Ascending aorta (tissue), 2 donors: ENCODE measurements around the gene TWIST2. TPM values are rescaled to one million over a fixed set of nuclear protein-coding genes. Genes with fewer than 3 reads are reported as not detected.
A peak's percentile ranks its signal among the peaks of the same experiment; 100 is the strongest.

Source experiments
- DNase-seq, 2 donors: peaks; one replicate each; pipeline ENCODE4 v3.0.0-alpha.2; 2019; ENCODE audit warnings: low spot score in 2 of 2
- H3K27ac ChIP-seq, 2 donors: fragments of 200-600 bp; sonication (generic); one replicate each; pipeline ENCODE4 v1.5.1; 2016 to 2017; ENCODE audit warnings: mild to moderate bottlenecking in 1 of 2
- H3K27me3 ChIP-seq: fragments of 200-600 bp; sonication (generic); one replicate; pipeline ENCODE4 v1.5.1; 2017
- H3K36me3 ChIP-seq, 2 donors: fragments of 200-600 bp; sonication (generic); one replicate each; pipeline ENCODE4 v1.5.1; 2016
- H3K4me1 ChIP-seq, 2 donors: fragments of 200-600 bp; sonication (generic); one replicate each; pipeline ENCODE4 v1.5.1; 2016 to 2017; ENCODE audit warnings: mild to moderate bottlenecking in 1 of 2
- H3K4me3 ChIP-seq, 2 donors: fragments of 200-600 bp; sonication (generic); one replicate each; pipeline ENCODE4 v1.5.1; 2016 to 2017; ENCODE audit warnings: mild to moderate bottlenecking in 1 of 2
- H3K9me3 ChIP-seq, 2 donors: fragments of 200-600 bp; sonication (generic); one replicate each; pipeline ENCODE4 v1.5.1; 2016
- intact Hi-C: fragments of 100-400 bp; cut with DNase I; formaldehyde crosslinking; loops from one replicate; pipeline ENCODE4 v1.15.1; 2023
- total RNA-seq: library from RNA; depleted of rRNA; stranded (reverse); fragments of >200 nt; gene quantifications from one replicate; pipeline ENCODE4 v1.1.0, GENCODE V29; 2016
- TF ChIP-seq, protein P1 (sequence below), 3 experiments: fragments of 200-600 bp in 2 of 3; fragments of 450-650 bp in 1 of 3; sonication (generic) in 2 of 3; IDR thresholded peaks; one replicate each; pipeline ENCODE4 v1.5.1; 2016 to 2019; ENCODE audit warnings: antibody characterized with exemption in 3 of 3, mild to moderate bottlenecking in 1 of 3, moderate library complexity in 1 of 3

TWIST2 gene
- total RNA-seq, 1 donor from 2014 or later: 108 TPM

DNA sequence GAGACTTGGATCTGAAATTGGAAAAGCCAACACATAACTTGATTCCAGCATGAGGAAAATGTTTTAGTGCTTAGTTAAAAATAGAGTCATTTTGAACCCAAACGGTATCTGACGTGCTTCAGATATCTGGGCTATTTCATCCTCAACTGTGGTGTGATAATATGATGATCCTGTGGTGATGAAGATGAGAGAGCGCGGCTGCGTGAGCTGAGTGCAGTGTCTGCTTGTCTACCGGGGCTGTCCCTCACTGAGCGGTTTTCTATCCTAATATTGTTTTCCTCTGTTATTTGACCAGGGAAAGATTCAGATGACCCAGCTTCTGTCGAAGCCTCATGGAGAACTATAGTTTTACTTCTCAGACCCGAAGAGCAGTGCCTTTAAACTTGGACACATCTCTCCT, 5.8 kb downstream of the TWIST2 start:
- TF ChIP-seq, protein P1, sequence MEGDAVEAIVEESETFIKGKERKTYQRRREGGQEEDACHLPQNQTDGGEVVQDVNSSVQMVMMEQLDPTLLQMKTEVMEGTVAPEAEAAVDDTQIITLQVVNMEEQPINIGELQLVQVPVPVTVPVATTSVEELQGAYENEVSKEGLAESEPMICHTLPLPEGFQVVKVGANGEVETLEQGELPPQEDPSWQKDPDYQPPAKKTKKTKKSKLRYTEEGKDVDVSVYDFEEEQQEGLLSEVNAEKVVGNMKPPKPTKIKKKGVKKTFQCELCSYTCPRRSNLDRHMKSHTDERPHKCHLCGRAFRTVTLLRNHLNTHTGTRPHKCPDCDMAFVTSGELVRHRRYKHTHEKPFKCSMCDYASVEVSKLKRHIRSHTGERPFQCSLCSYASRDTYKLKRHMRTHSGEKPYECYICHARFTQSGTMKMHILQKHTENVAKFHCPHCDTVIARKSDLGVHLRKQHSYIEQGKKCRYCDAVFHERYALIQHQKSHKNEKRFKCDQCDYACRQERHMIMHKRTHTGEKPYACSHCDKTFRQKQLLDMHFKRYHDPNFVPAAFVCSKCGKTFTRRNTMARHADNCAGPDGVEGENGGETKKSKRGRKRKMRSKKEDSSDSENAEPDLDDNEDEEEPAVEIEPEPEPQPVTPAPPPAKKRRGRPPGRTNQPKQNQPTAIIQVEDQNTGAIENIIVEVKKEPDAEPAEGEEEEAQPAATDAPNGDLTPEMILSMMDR (IDR thresholded peaks at IDR 0.05): no peak
- DNase-seq: no peak
- H3K27ac ChIP-seq: peak overlapping the region in 1 of 2 donors; percentile 35
- H3K4me3 ChIP-seq: no peak overlapping the region
- no peaks in the 10 kb centered on the region for H3K27me3 ChIP-seq
- H3K9me3 ChIP-seq: no peaks in the 10 kb centered on the region
- peaks cover 0 to 3% of the 10 kb centered on the region in 2 donors for H3K36me3 ChIP-seq
- H3K4me1 ChIP-seq: peaks cover 0 to 10% of the 10 kb centered on the region in 2 donors
- intact Hi-C loops: no loop called here

DNA sequence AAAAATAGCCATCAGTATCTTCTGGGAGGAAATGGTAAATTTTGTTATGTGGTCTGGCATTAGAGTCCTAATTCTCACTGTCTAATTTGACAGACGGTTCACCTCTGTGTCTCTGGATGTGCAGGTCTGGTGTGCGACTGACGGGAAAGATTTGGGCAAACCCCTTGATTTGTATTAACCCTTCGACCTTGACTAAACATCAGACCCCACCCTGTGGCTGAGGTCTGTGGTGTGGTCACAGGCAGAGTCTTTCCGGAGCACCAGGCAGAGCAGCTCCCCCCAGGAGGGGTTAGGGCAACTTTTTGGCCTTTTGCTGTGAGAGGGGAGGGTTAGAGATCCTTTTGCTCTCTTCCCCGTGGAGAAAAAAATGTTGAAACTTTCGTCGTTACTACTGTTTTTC, 6.4 kb downstream of the TWIST2 start:
- Histone ChIP-seq H3K27ac (peak overlapping the region; percentile 34 to 35), H3K4me1 (peaks cover 0 to 10% of the 10 kb centered on the region in 2 donors), H3K4me3 (peak overlapping the region in 1 of 2 donors; percentile 48), H3K36me3 (peaks cover 0 to 3% of the 10 kb centered on the region in 2 donors), H3K27me3 (no peaks in the 10 kb centered on the region), H3K9me3 (no peaks in the 10 kb centered on the region)
- TF ChIP-seq, protein P1 (IDR thresholded peaks at IDR 0.05): no peak
- intact Hi-C loops: no loop called here
- DNase-seq: no peak

DNA sequence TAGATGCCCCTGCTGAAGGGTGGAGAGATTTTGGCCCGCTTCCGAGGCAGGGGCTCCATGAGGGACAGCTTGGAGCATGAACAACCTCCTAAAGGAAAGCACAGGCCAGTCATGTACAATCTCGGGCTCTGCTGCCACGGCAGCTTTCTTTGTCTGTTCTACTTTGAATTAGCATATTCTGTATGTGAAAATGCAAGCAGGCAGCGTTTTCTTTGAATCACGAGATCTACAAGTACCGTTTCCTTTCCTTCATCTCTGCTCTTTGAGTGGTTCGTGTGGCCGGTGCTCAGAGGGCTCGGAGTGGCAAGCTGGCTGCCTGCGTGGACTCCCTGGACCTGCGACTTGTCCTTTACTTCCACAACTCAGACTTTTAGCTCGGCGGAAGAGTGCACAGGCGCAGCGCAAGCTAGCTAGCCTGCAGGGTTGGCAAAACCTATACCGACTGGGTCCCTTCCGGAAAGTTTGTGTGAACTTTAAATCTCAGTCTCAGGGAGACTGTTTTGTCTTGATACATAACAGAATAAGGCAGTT, 6.9 kb downstream of the TWIST2 start:
- H3K27me3 ChIP-seq: no peaks in the 10 kb centered on the region
- peak overlapping the region; percentile 14 to 34 for H3K27ac ChIP-seq
- no peak for DNase-seq
- no peaks in the 10 kb centered on the region for H3K9me3 ChIP-seq
- TF ChIP-seq, protein P1 (IDR thresholded peaks at IDR 0.05): no peak
- H3K4me3 ChIP-seq: peak overlapping the region in 1 of 2 donors; percentile 48
- H3K36me3 ChIP-seq: peaks cover 0 to 3% of the 10 kb centered on the region in 2 donors
- H3K4me1 ChIP-seq: peaks cover 0 to 10% of the 10 kb centered on the region in 2 donors
- intact Hi-C loops: no loop called here

DNA sequence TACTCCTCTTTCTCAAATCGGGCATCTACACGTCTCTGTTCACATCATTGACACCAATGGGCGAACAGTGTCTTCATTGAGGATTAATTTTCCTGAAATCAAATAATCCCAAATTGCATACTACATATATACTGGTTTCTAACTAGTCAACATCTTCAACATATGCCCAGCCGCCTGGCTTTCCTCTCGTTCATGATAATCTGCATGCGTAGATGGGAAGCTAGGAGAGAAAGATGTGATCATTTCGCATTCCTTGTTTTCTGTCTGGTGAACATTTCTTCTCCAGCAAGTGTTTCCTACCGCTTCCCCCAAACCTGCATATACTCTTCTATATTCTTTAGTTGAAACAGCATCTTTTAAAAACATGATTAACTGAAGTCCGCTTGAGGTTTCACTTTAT, 7.4 kb downstream of the TWIST2 start:
- H3K27me3 ChIP-seq: no peaks in the 10 kb centered on the region
- peak overlapping the region in 1 of 2 donors; percentile 48 for H3K4me3 ChIP-seq
- no peaks in the 10 kb centered on the region for H3K9me3 ChIP-seq
- TF ChIP-seq, protein P1 (IDR thresholded peaks at IDR 0.05): no peak
- no peak overlapping the region for H3K27ac ChIP-seq
- no peak for DNase-seq
- intact Hi-C loops: no loop called here
- peaks cover 0 to 7% of the 10 kb centered on the region in 2 donors for H3K4me1 ChIP-seq
- peaks cover 0 to 3% of the 10 kb centered on the region in 2 donors for H3K36me3 ChIP-seq

DNA sequence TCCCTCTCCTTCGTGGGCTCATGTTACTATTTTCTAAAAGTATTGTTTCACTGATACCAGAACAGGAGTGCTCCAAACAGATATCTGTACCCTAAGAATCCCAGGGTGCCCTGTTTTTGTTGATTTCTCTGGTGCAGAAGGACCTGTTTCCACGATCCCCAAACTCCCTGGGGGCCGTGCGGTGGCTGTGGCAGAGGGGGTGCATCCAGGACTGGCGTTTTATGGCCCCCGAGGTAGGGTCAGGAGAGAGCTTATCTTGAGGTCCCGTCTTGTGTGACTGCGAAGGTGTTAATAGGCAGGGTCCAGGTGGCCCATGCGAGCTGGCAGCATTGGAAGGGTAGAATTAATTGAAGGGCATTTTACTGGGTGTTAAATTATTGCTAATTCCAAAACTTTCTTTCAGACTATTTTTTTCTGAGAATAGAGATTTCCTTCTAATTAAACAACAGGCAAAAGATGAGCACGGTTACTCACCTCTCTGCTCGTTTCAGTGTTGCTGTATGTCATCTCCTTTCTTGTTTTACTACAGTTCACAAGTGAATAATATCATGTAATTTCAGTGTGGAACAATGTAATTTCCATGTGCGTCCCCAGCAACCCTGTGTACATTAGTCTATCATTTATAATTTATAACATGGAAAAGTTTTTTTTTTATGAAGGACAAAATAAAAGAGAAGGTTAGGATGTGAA, 8.2 kb downstream of the TWIST2 start:
- Histone ChIP-seq H3K4me3 (no peak overlapping the region), H3K4me1 (peaks cover 0 to 3% of the 10 kb centered on the region in 2 donors), H3K9me3 (no peaks in the 10 kb centered on the region), H3K36me3 (peaks cover 0 to 3% of the 10 kb centered on the region in 2 donors), H3K27ac (no peak overlapping the region), H3K27me3 (no peaks in the 10 kb centered on the region)
- no peak for DNase-seq
- TF ChIP-seq, protein P1 (IDR thresholded peaks at IDR 0.05): no peak
- intact Hi-C loops: no loop called here
